Ecto neural progenitor cell (in vitro differentiated cells): ENCODE data around the gene CST11.

Source experiments
- DNase-seq: peaks from one replicate; pipeline ENCODE4 v3.0.0-alpha.2; 2018; ENCODE audit warnings: low spot score

CST11 gene

DNA sequence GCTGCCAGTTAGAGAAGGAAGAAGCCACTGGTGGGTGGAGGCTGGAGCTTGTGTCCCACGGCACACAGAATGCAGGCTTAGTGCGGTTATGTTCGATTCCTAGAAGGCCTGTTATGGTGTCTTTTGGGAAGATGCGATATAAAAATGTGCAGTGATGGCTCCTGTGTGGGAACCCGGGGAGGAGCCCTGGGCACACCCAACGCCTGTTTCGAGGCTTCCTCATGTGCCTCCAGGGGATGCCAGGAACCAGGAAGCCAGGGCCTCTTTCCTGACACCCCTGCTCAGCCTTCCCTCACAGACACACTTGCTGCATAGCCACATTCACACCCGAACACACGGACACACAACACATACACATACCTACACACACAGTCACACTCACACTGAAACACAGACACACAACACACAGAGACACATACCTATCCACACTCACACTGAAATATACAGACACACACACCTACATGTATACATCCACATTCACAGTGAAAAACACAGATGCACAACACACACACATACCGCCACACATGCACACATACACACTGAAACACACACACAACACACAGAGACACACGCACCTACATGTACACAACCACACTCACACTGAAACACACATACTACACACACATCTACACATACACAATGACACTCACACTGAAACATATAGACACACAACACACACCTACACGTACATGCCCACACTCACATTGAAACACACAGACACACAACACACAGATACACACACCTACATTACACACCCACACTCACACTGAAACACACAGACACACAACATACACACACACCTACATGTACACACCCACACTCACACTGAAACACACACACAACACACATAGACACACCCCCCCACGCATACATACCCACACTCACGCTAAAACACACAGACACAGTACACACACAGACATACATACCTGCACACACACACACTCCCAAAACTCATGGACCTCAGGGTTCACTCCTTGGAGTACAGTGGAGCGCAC lies 1.2 kb upstream of the CST11 start:
- no peak for DNase-seq

- no peak for DNase-seq
Measured at GRCh38 chr20:23451956-23452487, 654 bp downstream of the CST11 start.

GRCh38 chr20:23450877-23451276 lies 1.8 kb downstream of the CST11 start:
- DNase-seq, result no peak

DNA sequence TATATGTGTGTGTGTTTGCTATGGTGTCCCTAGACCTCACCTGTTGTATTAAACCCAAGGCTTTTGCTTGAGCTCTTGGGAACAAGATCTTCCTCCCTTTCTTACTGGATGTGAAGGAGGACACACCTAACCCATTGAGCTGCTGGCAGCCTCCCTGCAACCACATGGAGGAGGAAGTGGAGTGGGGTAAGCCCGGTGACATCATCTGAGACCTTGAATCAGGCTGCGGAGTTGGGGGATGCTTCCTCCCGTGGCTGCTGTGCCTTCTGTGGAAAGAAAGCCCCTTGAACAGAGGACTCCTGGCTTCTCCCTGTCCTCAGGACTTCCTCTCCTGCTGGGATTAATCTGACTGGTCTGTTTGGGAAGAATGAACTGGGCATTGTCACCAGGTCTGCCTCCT lies 3.3 kb downstream of the CST11 start:
- no peak for DNase-seq

- no peak for DNase-seq
Measured at GRCh38 chr20:23448167-23448566, 4.5 kb downstream of the CST11 start.

DNA sequence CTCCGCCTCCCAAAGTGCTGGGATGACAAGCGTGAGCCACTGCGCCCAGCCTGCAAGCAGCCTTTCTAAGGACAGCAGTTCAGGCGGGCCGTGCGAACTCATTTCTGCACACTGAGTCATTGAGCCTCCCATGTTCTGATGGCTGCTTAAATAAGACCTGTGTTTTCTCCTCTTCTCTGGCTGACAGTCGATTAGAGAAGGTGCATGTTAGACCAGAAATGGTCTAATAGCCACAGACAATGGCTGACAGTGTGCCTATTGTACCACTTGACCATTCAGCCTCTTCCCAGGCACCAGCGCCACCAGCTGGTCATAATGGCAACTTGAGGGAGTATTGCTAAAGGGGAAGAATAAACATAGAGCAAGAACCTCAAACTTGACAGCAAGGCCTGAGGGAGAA lies 6.2 kb downstream of the CST11 start:
- peak; percentile 72 for DNase-seq

GRCh38 chr20:23445596-23446217 lies 7.0 kb downstream of the CST11 start:
- peak; percentile 26 for DNase-seq

DNA sequence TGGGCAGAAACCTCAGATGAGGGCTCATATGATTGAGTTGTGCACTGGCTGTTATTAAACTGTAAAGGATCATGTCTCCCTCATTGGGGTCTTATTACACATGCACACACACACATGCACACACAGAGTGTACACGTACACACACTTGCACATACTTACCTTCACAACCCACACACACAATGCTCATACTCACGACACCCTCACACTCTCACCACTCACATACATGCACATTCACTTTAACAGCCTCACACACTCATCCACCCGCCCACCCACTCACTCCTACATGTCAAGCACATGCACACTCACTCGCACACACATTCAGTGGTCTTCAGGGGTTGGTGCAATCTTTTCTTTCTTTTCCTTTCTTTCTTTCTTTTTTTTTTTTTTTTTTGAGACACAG lies 7.8 kb downstream of the CST11 start:
- DNase-seq, result peak; percentile 14

GRCh38 chr20:23442436-23442835 lies 10.2 kb downstream of the CST11 start:
- DNase-seq, result no peak

DNA sequence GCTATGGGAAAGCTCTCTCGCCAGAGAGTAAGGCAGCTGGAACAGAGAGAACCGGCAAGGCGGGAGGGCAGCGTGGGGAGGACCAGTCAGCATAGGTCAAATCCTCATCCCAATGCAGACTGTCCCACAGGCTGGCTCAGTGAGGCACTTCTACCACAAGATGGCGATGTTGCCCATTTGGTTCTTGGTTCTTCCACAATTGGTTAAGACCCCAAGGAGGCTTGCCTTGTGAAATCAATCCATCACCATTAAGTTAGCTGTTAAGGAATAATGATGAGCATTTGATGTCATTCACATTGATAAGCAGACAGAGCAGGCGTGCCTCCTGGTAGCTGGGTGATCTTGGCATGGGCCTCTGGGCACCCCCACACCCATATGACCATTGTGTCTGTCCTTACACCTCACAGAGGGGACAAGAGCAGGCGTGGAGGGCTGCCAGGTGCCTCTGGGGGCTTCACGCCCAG lies 10.8 kb downstream of the CST11 start:
- peak; percentile 88 for DNase-seq

DNA sequence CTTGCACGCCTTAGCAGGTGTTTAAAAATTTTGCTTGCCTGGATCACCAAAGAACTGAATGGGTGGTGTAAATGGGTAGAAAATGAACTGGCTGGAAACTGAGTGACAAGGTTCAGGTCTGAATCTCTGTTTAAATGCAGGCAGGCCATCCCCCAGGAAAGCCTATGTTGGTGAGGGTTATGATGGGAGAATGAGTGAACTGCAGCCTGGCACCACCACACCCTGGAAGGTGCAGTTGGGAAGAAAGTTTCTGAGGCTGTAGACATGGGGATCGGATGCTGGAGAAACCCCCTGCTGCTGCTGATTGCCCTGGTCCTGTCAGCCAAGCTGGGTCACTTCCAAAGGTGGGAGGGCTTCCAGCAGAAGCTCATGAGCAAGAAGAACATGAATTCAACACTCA lies 12.7 kb downstream of the CST11 start:
- DNase-seq, result peak; percentile 15

DNA sequence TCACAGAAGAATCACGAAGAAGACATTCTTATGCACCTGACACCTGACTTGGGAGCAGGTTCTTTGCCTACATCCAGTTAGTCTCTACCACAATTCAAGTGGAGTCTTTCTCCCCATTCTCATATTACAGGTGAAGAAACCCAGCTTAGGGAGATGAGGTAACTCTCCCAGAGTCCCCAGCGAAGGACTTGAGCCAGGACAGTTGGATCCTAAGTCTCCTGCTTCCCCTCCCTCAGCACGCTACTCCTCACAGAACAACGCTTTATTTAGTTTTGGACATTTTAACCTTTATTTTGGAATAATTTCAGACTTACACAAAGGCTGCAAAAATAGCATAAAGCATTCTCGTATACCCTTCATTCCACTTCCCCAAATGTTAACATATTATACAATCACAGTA lies 14.0 kb downstream of the CST11 start:
- no peak for DNase-seq

DNA sequence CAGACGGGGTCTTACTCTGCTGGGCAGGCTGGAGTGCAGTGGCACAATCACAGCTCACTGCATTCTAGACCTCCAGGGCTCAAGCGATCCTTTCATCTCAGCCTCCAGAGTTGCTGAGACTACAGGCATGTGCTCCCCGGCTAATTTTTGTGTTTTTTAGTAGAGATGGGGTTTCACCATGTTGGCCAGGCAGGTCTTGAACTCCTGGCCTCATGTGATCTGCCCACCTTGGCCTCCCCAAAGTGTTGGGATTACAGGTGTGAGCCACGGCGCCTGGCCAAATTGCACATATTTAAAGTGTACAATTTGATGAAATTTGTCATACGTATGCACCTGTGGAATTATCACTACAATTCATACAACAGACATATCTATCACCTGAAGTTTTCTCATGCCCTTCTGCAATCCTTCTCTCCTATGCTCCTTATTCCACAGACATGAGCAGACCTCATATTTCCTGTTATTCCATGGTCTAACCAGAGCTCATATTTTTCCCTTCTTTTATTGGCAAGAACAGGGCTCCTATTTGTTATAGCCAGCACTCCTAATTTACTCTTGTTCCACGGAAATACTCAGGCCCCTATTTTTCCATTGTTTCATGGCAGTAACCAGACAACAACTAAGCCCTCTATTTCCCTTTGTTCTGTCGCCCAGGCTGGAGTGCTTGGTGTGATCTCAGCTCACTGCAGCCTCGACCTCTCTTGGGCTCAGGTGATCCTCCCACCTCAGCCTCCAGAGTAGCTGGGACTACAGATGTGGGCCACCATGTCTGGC lies 15.4 kb downstream of the CST11 start:
- no peak for DNase-seq

GRCh38 chr20:23436681-23437080 lies 16.0 kb downstream of the CST11 start:
- DNase-seq, result peak; percentile 23

- DNase-seq, result peak; percentile 35
Measured at GRCh38 chr20:23435626-23436539, 16.8 kb downstream of the CST11 start.

GRCh38 chr20:23434521-23435313 lies 18.0 kb downstream of the CST11 start:
- DNase-seq, result peak; percentile 18

- no peak for DNase-seq
Measured at GRCh38 chr20:23433628-23434027, 19.0 kb downstream of the CST11 start.

DNA sequence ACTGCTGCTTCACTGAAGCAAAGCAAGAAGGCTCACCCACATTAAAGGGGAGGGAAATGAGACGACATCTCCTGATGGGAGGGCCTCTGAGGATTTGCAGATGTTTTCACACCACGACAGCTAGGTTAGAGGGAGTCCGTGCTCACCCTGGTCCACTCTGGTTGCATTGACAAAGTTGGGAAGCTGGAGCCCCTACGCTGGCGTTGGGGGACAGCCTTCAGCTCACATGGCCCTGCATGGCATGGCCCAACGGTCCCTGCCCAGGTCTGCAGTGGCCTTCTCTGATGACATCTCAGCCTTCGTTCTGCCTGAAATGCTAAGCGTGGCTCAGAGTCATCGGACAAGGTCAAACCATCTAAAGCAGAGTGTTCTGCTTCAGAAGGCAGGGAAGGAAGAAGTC lies 27.5 kb downstream of the CST11 start:
- no peak for DNase-seq

DNA sequence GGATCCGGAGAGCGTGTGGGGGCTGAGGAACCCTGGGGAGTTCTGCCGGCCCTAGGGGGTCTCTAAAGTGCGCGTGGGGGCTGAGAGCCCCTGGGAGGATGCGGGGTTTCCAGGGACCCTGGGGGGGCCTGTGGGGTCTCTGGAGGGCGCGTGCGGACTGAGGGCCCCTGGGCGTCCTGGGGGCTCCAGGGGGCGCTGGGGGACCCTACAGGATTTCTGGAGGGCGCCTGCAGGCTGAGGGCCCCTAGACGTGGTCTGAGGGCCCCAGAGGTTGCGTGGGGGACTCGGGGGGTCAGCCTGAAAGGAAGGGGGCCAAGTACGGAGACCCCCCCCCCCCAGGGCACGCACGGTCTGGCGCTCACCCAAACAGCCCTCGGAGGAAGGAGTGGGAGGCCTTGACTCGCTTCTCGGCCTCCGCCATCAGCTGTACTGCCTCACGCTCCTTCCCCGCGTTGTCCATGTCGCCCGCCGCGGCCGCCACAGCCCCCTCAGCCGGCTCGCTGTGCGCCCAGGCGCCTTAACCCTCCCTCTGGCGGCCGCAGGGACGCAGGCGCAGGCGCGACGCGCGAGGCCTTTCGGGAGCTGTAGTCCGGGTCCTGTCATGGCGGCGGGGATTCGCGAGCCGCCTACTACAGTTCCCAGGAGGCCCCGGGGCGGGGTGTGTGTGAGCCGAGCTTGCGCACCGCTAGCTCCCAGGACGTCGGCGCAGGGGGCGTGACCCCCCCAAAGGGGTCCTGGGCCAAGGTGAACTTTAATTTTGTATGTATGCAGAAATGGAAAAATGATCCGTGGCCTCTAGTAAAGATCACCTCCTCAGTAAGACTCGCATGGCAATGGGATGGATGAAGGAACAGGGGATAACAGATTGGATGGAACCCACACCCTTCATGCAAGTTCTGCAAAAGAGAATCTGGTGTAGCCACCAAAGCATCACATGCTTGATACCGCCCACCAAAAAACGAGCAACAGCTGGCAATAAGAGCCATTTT lies 31.4 kb downstream of the CST11 start, which contains the start of gene NAPB:
Gene NAPB (minus strand): TSS at position 546 of the 989 bp plus-strand sequence. CDS start 86 bp downstream, at position 460.
- DNase-seq, result peak; percentile 97
